Stimulated activated CD4-positive, alpha-beta T cell treated with anti-CD3 and anti-CD28 coated beads, Interleukin-1b, Interleukin-23, amount 100 ng/mL, for 4 hours (primary cell): Measurements from ENCODE around the gene EXD3.
"Not testable (repeated sequence)": the region's sequence is repeated elsewhere in the genome, so short reads cannot be mapped to it uniquely, and the experiment has no call there.

ENCODE experiments used
- DNase-seq, 2 donors: peaks; one replicate each; pipeline ENCODE4 v3.0.0-alpha.2; 2020; ENCODE audit warnings: low read depth in 2 of 2

The EXD3 gene

GRCh38 chr9:137339908-137340462 lies 83.0 kb downstream of the EXD3 start:
- not testable (repeated sequence) for DNase-seq

GRCh38 chr9:137339045-137339907 lies 83.7 kb downstream of the EXD3 start:
- DNase-seq: no peak

- no peak for DNase-seq
Measured at GRCh38 chr9:137336735-137337134, 86.2 kb downstream of the EXD3 start.

GRCh38 chr9:137333016-137333671 lies 89.8 kb downstream of the EXD3 start:
- DNase-seq: no peak

- DNase-seq: no peak
Measured at GRCh38 chr9:137331929-137332328, 91.0 kb downstream of the EXD3 start.

- no peak for DNase-seq
Measured at GRCh38 chr9:137330689-137331088, 92.3 kb downstream of the EXD3 start.

- not testable (repeated sequence) for DNase-seq
Measured at GRCh38 chr9:137329590-137329989, 93.4 kb downstream of the EXD3 start.

- DNase-seq: not testable (repeated sequence)
Measured at GRCh38 chr9:137327641-137328550, 95.1 kb downstream of the EXD3 start.

- DNase-seq: no peak
Measured at GRCh38 chr9:137326445-137327065, 96.4 kb downstream of the EXD3 start.

- no peak for DNase-seq
Measured at GRCh38 chr9:137325799-137326198, 97.2 kb downstream of the EXD3 start.

GRCh38 chr9:137325124-137325523 lies 97.8 kb downstream of the EXD3 start:
- no peak for DNase-seq

- no peak for DNase-seq
Measured at GRCh38 chr9:137323531-137324331, 99.2 kb downstream of the EXD3 start.

GRCh38 chr9:137321726-137322361 lies 101.1 kb downstream of the EXD3 start:
- DNase-seq: no peak

GRCh38 chr9:137320555-137321384 lies 102.2 kb downstream of the EXD3 start:
- no peak for DNase-seq

GRCh38 chr9:137319739-137320551 lies 103.0 kb downstream of the EXD3 start:
- no peak for DNase-seq

GRCh38 chr9:137319011-137319738 lies 103.8 kb downstream of the EXD3 start:
- DNase-seq: no peak

GRCh38 chr9:137318602-137319001 lies 104.4 kb downstream of the EXD3 start:
- DNase-seq: no peak
